Vagina (tissue), 2 donors: ENCODE data around the gene AGAP3. TPM values are rescaled to one million over a fixed set of nuclear protein-coding genes. Genes with fewer than 3 reads are reported as not detected.

Source experiments
- DNase-seq, 2 donors: peaks; one replicate each; pipeline ENCODE4 v3.0.0-alpha.2; 2017; ENCODE audit errors: extremely low spot score in 2 of 2
- H3K27ac ChIP-seq: fragments of 200-600 bp; sonication (generic); one replicate; pipeline ENCODE4 v1.5.1; 2019
- H3K27me3 ChIP-seq: fragments of 200-600 bp; sonication (generic); one replicate; pipeline ENCODE4 v1.5.1; 2019
- H3K36me3 ChIP-seq, 2 donors: fragments of 200-600 bp; sonication (generic); one replicate each; pipeline ENCODE4 v1.5.1; 2017 to 2019
- H3K4me1 ChIP-seq: fragments of 200-600 bp; sonication (generic); one replicate; pipeline ENCODE4 v1.5.1; 2019
- H3K4me3 ChIP-seq, 2 donors: fragments of 200-600 bp; sonication (generic); 1 replicate in 1 of 2; 2 replicates in 1 of 2; pipeline ENCODE4 v1.5.1; 2016 to 2019
- H3K9me3 ChIP-seq: fragments of 200-600 bp; sonication (generic); one replicate; pipeline ENCODE4 v1.5.1; 2019
- CTCF ChIP-seq, 3 experiments: fragments of 450-650 bp in 2 of 3; fragments of 200-600 bp in 1 of 3; sonication (generic) in 1 of 3; IDR thresholded peaks; one replicate each; pipeline ENCODE4 v1.5.1; 2017 to 2019; ENCODE audit warnings: antibody characterized with exemption in 3 of 3, mild to moderate bottlenecking in 2 of 3, moderate library complexity in 2 of 3
- POLR2A ChIP-seq, 2 donors: fragments of 450-650 bp; IDR thresholded peaks; one replicate each; pipeline ENCODE4 v1.6.1; 2017; ENCODE audit warnings: antibody characterized with exemption in 2 of 2, mild to moderate bottlenecking in 2 of 2, moderate library complexity in 2 of 2
- POLR2AphosphoS5 ChIP-seq, 2 donors: sonication (generic); formaldehyde crosslinking; IDR thresholded peaks; one replicate each; pipeline ENCODE4 v1.9.0; 2017; ENCODE audit warnings: antibody characterized with exemption in 2 of 2, mild to moderate bottlenecking in 2 of 2, low read depth in 1 of 2; ENCODE audit not compliant: insufficient read depth in 1 of 2
- intact Hi-C: fragments of 100-400 bp; cut with DNase I; formaldehyde crosslinking; loops from one replicate; pipeline ENCODE4 v1.15.1; 2023
- total RNA-seq: library from RNA; depleted of rRNA; stranded (reverse); fragments of >200 nt; gene quantifications from one replicate; pipeline ENCODE4 v1.2.3, GENCODE V29; 2016

Gene AGAP3
- total RNA-seq, 1 donor from 2014 or later: 98.2 TPM

- Histone ChIP-seq H3K27ac (no peak overlapping the region), H3K4me3 (no peak overlapping the region), H3K4me1 (no peaks in the 10 kb centered on the region), H3K36me3 (peaks cover 0 to 65% of the 10 kb centered on the region in 2 donors), H3K9me3 (no peaks in the 10 kb centered on the region), H3K27me3 (no peaks in the 10 kb centered on the region)
- DNase-seq: no peak
- intact Hi-C loops: no loop called here
- TF ChIP-seq POLR2A (IDR thresholded peaks at IDR 0.05) (no peak), POLR2AphosphoS5 (IDR thresholded peaks at IDR 0.05; ENCODE audit: insufficient read depth in 1 of 2, low read depth in 1 of 2) (no peak), CTCF (IDR thresholded peaks at IDR 0.05) (no peak)
Observed at GRCh38 chr7:151137791-151138152, 51.5 kb downstream of the AGAP3 start.

GRCh38 chr7:151138153-151138851 lies 52.0 kb downstream of the AGAP3 start:
- intact Hi-C loops: no loop called here

DNA sequence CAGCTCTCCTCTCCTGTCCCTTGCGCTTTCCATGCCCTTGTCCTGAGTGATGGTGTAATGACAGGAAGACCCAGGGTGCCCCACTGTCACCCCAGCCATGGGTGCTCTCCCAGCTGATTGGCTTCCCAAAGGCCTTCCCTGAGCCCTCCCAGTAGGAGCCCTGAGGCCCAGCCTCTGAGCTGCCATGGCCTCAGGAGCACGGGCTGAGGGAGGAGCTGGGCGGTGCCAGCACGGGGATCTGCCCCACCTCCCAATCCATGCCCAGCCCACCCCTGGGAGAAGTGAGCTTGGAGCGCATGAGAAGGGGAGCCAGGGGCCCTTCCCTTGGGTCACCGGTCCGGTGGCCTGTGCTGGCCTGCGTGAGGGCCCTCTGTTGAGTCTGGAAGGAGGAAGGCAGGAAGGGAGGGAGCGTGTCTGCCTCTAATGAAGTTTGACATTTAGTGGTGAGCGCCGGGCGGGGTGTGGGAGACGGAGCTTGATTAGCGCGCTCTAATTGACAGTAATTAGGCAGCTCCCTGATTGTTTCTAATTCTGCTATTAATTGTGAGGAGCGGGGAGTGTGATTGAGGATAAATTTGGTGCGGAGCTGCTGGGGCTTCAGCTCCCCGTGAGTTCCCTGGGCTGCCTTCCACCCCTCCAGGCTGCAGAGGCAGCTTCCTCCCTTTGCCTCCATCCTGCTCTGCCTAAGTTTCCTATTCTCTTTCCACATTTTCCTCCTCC lies 53.0 kb downstream of the AGAP3 start:
- intact Hi-C loops: no loop called here
- Histone ChIP-seq H3K4me1 (no peaks in the 10 kb centered on the region), H3K27ac (no peak overlapping the region), H3K36me3 (peaks cover 0 to 64% of the 10 kb centered on the region in 2 donors), H3K27me3 (no peaks in the 10 kb centered on the region), H3K4me3 (no peak overlapping the region), H3K9me3 (no peaks in the 10 kb centered on the region)
- TF ChIP-seq POLR2A (IDR thresholded peaks at IDR 0.05) (no peak), CTCF (IDR thresholded peaks at IDR 0.05) (no peak), POLR2AphosphoS5 (IDR thresholded peaks at IDR 0.05; ENCODE audit: insufficient read depth in 1 of 2, low read depth in 1 of 2) (no peak)
- DNase-seq: no peak

More at GRCh38 chr7:151138153-151138851, 52.0 kb downstream of the AGAP3 start:
- DNase-seq: no peak
- H3K27ac ChIP-seq: no peak overlapping the region
- TF ChIP-seq POLR2AphosphoS5 (IDR thresholded peaks at IDR 0.05; ENCODE audit: insufficient read depth in 1 of 2, low read depth in 1 of 2) (no peak), CTCF (IDR thresholded peaks at IDR 0.05) (no peak), POLR2A (IDR thresholded peaks at IDR 0.05) (no peak)
- no peaks in the 10 kb centered on the region for H3K4me1 ChIP-seq
- no peaks in the 10 kb centered on the region for H3K9me3 ChIP-seq
- H3K36me3 ChIP-seq: peaks cover 0 to 61% of the 10 kb centered on the region in 2 donors
- H3K27me3 ChIP-seq: no peaks in the 10 kb centered on the region
- no peak overlapping the region for H3K4me3 ChIP-seq

GRCh38 chr7:151139791-151140190 lies 53.5 kb downstream of the AGAP3 start:
- intact Hi-C loops: no loop called here
- no peaks in the 10 kb centered on the region for H3K27me3 ChIP-seq
- DNase-seq: no peak
- H3K36me3 ChIP-seq: peaks cover 0 to 62% of the 10 kb centered on the region in 2 donors
- H3K9me3 ChIP-seq: no peaks in the 10 kb centered on the region
- H3K4me1 ChIP-seq: no peaks in the 10 kb centered on the region
- TF ChIP-seq POLR2A (IDR thresholded peaks at IDR 0.05) (no peak), CTCF (IDR thresholded peaks at IDR 0.05) (no peak), POLR2AphosphoS5 (IDR thresholded peaks at IDR 0.05; ENCODE audit: insufficient read depth in 1 of 2, low read depth in 1 of 2) (no peak)
- H3K27ac ChIP-seq: no peak overlapping the region
- no peak overlapping the region for H3K4me3 ChIP-seq

- no peaks in the 10 kb centered on the region for H3K27me3 ChIP-seq
- no peaks in the 10 kb centered on the region for H3K4me1 ChIP-seq
- H3K36me3 ChIP-seq: peaks cover 0 to 54% of the 10 kb centered on the region in 2 donors
- no peak overlapping the region for H3K4me3 ChIP-seq
- TF ChIP-seq POLR2A (IDR thresholded peaks at IDR 0.05) (no peak), POLR2AphosphoS5 (IDR thresholded peaks at IDR 0.05; ENCODE audit: insufficient read depth in 1 of 2, low read depth in 1 of 2) (no peak), CTCF (IDR thresholded peaks at IDR 0.05) (no peak)
- intact Hi-C loops: no loop called here
- no peaks in the 10 kb centered on the region for H3K9me3 ChIP-seq
- DNase-seq: no peak
- no peak overlapping the region for H3K27ac ChIP-seq
Observed at GRCh38 chr7:151140826-151141225, 54.6 kb downstream of the AGAP3 start.
